GM18951 (cell line): Measurements from ENCODE around the gene TPRN.
"Not testable (repeated sequence)": the region's sequence is repeated elsewhere in the genome, so short reads cannot be mapped to it uniquely, and the experiment has no call there.

Source experiments
- POLR2A ChIP-seq: IDR thresholded peaks from 4 replicates; pipeline ENCODE4 v1.6.1; 2011; ENCODE audit warnings: mild to moderate bottlenecking; ENCODE audit not compliant: insufficient read length, insufficient read depth; ENCODE audit errors: extremely low read depth
- in situ Hi-C: fragments of 300-500 bp; cut with MboI; formaldehyde crosslinking; loops from one replicate; pipeline ENCODE4 v1.12.0; 2022; ENCODE audit warnings: low sequenced_read_pairs, mixed read lengths, inconsistent platforms; ENCODE audit not compliant: unreplicated experiment

TPRN gene

DNA sequence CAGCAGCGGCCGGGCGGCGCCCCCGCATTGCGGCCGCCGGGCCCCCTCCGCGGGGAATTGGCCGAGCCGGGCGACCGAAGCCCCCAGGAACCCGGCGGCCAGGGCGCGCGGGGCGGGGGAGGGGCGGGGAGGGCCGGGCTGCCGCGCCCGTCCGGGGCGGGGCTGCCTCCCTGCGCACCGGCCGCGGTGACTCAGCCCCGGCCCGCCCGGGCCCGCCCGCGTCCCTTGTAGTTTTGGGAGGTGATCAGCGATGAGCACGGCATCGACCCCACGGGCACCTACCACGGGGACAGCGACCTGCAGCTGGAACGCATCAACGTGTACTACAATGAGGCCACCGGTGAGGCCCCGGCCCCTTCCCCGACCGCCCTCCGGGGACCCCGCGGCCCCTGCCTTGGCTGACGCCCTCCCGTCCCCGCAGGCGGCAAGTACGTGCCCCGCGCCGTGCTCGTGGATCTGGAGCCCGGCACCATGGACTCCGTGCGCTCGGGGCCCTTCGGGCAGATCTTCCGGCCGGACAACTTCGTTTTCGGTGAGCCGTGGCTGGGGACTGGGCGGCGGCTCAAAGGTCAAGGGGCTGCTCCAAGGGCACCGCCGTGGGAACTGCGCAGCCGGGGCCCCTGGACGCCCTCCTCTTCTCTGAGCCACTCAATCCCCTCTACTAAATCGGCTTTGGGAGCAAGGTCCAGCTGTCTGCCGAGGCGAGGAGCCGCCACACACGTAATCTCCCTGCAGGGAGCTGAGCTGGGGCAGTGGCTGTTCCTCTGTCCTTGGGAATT is 41.1 kb upstream of the TPRN start:
- in situ Hi-C loops, result no loop called here
- no peak for TF ChIP-seq POLR2A

DNA sequence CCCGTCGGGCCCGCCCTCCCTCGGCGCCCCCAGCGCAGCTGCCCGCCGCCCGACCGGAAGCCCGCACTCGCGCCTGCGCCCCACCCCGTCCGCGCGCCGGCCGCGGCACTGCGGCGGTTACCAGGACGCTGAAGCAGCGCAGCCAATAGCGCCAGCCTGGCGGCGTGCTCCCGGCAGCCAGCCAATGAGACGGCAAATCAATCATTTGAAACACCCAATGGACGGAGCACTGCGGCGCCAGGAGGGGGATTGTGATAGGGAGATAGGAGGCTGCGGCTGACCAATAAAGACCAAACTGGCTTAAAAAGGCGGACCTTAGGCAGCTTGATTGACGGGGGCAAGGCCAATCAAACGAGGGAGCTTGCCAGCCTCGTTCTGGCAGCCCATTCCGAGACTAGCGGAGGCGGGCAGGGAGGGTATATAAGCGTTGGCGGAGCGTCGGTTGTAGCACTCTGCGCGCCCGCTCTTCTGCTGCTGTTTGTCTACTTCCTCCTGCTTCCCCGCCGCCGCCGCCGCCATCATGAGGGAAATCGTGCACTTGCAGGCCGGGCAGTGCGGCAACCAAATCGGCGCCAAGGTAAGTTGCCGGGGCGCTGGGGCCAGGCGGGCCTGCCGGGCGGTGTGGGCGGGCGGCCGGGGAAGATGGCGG is 40.4 kb upstream of the TPRN start, which contains the start of gene TUBB4B:
Gene TUBB4B (plus strand): TSS at position 447 of the 649 bp plus-strand sequence. CDS start 74 bp downstream, at position 521.
- peak; percentile 100 for TF ChIP-seq POLR2A
- in situ Hi-C loops, result no loop called here

DNA sequence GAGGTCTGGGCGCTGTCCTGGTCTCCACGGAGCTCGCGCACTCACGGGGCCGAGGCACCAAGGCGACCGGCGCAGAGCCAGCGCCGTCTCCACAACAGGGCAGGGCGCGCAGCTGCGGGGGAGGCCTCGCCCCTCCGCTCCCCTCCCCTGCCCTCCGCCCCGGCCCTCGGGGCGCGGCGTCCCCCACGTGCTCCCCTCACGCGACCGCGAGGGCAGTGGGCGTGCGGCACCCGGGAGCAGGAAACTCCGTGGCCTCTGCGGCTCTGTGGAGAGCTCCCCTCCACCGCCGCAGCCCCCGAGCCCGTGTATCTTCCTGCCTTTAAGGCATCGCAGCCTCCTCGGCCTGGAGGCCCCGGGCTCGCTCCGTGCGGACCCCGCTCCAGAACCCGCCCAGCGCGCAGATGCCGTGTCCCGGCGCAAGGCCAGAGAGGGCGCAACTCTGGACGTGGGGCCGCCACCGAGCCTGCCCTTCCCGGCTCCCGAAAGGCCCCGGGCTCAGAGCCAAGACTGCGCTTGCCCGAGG is 39.8 kb upstream of the TPRN start:
- peak; percentile 53 for TF ChIP-seq POLR2A
- in situ Hi-C loops, result no loop called here

DNA sequence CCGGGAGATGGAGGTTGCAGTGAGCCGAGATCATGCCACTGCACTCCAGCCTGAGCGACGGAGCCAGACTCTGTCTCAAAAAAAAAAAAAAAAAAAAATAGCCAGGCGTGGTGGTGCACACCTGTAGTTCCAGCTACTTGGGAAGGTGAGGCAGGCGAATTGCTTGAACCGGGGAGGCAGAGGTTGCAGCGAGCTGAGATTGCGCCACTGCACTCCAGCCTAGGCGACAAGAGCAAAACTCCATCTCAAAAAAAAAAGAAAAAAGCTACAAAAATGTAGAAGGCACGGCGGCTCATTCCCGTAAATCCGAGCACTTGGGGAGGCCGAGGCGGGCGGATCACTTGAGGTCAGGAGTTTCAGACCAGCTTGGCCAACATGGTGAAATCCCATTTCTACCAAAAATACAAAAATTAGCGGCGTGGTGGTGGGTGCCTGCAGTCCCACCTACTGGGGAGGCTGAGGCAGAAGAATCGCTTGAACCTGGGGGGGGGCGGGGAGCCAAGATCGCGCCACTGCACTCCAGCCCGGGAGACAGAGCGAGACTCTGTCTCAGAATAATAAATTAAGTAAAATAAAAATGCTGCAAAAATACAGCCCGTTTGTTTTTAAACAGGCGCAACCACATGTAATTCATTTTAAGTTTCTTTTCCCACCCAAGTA is 39.1 kb upstream of the TPRN start:
- in situ Hi-C loops, result not testable (repeated sequence)

DNA sequence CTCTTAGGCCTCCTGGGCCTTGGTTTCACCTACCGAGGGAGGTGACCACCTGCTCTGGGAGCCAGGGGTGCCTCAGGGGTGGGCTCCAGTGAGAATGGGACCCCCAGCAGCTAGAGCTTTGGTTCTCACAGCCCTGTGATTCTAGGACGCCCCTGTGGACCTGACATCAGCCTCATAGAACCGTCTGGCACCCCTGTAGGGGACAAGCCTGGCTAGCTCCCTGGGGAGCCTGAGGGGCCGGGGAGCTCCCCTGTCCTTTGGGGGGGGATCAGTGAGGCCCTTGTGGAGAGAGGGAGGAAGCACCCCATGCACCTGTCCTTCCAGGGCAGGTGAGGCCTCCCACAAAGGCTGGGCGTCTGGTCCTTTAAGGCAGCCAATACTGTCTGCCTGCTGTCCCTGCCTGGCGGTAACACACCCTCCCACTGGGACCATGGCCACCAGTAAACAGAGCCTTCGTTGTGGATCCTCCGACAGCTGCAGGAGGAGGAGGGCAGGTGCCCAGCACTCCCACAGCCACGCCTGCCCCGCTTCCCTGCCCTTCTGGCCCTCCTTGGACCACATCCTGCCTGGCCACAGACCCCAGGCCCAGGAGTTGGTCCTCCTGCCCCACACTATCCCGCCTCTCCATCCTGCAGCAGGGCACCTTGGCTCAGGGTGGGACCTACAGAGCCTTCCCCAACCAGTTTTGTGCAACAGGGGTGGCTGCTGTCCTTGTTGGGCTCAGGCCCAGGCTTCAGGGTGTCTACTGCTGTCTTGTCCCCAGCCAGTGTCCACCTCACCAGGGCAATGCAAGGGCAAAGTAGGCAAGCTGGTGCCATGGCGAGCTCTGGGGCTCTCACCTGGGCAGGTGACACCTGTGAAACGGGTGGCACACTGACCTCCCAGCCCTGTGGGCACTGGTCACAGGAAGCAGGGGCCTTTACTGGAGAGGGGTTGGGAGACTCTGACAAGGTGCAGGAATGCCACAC is 37.5 kb upstream of the TPRN start:
- in situ Hi-C loops, result no loop called here
- no peak for TF ChIP-seq POLR2A

DNA sequence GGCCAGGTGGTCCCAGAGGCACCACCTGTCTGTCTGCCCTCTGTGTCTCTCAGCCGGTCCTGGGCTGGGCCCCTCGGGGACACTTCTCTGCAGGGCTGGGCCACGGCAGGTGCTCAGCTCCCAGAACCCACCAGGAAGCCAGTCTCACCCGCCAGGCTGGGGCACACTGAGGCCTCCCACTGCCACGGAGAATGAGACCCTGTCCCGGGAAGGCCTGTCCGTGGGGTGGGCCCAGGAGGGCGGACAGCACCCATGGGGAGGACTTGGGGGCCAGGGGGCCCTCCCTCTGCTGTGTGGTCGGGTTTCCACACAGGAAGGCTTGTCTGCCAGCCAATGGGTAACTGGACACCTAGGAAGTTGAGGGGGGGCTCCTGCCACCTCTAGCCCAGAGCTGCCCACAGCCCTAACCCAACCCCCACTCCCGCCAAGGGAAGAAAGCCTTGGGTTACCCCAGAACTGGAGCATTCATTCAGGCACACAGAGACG is 36.4 kb upstream of the TPRN start:
- TF ChIP-seq POLR2A, result no peak
- in situ Hi-C loops, result no loop called here

DNA sequence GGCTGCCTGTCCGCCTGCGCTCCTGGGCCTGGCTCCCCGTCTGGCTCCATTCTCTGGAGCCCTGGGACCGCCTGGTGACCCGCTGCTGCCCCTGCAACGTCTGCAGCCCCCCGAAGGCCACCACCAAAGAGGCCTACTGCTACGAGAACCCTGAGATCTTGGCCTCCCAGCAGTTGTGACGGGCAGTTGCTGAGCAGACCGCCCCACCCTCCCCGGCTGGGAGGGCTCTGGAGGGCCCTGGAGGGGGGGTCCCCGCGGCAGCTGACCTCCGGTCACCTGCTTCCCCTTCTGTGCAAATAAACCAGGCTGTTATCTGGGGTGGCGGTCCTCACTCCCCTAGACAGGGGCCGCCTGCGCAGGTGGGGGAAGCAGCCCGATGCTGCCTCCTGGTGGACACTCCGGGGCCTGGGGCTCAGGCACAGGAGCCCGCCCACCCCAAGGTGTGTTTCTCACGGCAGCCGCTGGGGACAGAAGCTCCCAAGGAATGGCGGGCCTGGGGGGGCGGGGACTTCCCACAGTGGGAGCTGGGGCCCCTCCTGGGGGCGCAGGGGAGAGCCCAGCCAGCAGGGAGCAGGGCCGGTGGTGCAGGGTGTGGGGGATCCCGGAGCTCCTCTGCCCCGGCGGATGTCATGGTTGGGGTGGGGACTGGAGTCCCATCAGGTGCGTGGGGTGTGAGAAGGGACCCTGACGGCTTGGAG is 35.8 kb upstream of the TPRN start:
- no peak for TF ChIP-seq POLR2A
- in situ Hi-C loops, result no loop called here

DNA sequence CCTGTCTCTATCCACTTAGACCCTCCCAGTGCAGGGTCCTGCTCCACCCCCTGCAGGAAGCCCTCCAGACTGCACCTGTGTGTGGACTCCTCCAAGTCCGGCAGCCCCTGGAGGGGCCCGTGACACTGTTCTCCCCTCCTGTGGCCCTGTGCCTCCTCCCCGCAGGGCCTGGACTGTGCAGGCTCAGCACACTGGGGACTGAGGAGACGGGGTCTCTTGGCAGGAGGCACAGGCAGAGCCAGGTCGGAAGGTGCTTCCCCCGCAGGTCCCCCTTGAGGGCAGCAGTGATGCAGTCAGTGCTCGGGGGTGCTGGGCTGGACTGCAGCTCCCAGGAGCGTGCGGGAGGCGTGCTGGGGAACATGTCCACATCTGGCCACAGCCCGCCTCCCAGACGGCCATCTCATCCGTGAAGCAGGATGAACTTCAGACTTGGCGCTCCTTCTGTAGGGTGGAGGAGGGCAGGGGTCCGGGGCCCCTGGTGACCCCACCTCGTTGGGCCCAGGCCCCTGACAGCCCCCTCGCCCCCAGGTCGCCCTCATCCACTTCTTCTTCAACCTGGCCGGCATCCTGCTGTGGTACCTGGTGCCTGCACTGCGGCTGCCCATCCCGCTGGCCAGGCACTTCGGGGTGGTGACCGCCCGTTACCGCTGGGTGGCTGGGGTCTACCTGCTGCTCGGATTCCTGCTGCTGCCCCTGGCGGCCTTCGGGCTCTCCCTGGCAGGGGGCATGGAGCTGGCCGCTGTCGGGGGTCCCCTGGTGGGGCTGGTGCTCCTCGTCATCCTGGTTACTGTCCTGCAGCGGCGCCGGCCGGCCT is 35.1 kb upstream of the TPRN start:
- no peak for TF ChIP-seq POLR2A
- in situ Hi-C loops, result no loop called here

DNA sequence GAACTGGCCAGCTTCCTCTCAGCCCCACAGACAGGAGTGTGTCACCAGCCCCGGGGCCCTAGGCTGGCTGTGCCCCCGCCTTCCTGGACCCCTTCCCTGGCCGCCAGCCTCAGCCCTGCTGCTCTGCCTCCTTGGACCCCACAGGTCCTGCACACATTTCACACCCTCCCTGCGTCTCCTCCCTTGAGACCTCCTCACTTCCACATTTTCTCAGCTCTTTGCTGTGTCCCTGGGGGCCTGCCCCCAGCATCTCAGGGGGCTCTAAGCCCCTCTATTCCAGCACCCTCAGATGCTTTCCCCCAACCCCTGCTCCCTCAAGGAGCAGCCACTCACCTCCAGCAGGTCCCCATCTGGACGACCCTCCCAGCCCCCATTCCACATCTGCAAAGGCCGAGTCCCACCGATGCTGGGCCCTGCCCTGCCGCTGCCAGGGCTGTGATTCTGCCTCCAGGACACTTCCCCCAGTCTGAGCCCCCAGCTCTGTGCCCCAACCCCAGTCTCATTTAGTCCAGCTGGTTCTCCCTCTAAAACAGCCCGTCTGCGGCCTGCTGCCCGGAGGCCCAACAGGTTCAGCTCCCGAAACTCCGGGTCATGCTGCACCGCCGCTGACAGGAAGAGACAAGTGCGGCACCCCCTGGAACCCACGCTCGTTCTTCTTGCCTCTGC is 34.4 kb upstream of the TPRN start:
- in situ Hi-C loops, result no loop called here
- no peak for TF ChIP-seq POLR2A

DNA sequence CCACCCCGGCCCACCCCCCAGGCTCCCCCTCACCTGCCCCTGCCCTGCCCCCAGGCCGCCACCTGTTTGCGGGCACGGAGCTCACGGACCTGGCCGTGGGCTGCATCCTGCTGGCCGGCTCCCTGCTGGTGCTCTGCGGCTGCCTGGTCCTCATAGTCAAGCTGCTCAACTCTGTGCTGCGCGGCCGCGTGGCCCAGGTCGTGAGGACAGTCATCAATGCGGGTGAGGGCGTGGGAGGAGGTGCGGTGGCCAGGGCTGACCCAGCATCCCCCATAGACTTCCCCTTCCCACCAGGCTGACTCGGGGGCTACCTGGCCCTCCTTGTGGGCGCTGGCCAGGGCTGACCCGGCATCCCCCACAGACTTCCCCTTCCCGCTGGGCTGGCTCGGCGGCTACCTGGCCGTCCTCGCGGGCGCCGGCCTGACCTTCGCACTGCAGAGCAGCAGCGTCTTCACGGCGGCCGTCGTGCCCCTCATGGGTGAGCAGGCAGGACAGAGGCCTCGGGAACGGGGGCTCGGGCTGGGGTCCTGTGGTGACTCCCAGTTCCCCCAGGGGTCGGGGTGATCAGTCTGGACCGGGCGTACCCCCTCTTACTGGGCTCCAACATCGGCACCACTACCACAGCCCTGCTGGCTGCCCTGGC is 33.6 kb upstream of the TPRN start:
- no peak for TF ChIP-seq POLR2A
- in situ Hi-C loops, result no loop called here
